Measurements from ENCODE around the gene HELZ2. TPM values are rescaled to one million over a fixed set of nuclear protein-coding genes. Genes with fewer than 3 reads are reported as not detected.
"Not testable (repeated sequence)": the region's sequence is repeated elsewhere in the genome, so short reads cannot be mapped to it uniquely, and the experiment has no call there.

HELZ2 gene
- total RNA-seq, 1 experiment from 2014 or later = 12.3 TPM

- DNase-seq (ENCODE audit: low spot score) = no peak
Measured at GRCh38 chr20:63578224-63579016, 4.4 kb upstream of the HELZ2 start.

- DNase-seq (ENCODE audit: low spot score) = no peak
Measured at GRCh38 chr20:63577317-63577894, 3.4 kb upstream of the HELZ2 start.

- no peak for DNase-seq (ENCODE audit: low spot score)
Measured at GRCh38 chr20:63576311-63576710, 2.3 kb upstream of the HELZ2 start.

- DNase-seq (ENCODE audit: low spot score) = no peak
Measured at GRCh38 chr20:63574829-63575743, 1.0 kb upstream of the HELZ2 start.

- no peak for DNase-seq (ENCODE audit: low spot score)
Measured at GRCh38 chr20:63573647-63574131, 350 bp downstream of the HELZ2 start.

- no peak for DNase-seq (ENCODE audit: low spot score)
Measured at GRCh38 chr20:63572788-63573646, 1.0 kb downstream of the HELZ2 start.

GRCh38 chr20:63572071-63572787 is 1.8 kb downstream of the HELZ2 start:
- DNase-seq (ENCODE audit: low spot score) = no peak

GRCh38 chr20:63571087-63571478 is 3.0 kb downstream of the HELZ2 start:
- not testable (repeated sequence) for DNase-seq (ENCODE audit: low spot score)

GRCh38 chr20:63570281-63571086 is 3.6 kb downstream of the HELZ2 start:
- DNase-seq (ENCODE audit: low spot score) = no peak

- DNase-seq (ENCODE audit: low spot score) = no peak
Measured at GRCh38 chr20:63568986-63569949, 4.8 kb downstream of the HELZ2 start.

- DNase-seq (ENCODE audit: low spot score) = no peak
Measured at GRCh38 chr20:63568170-63568981, 5.7 kb downstream of the HELZ2 start.

- no peak for DNase-seq (ENCODE audit: low spot score)
Measured at GRCh38 chr20:63567386-63568169, 6.5 kb downstream of the HELZ2 start.

GRCh38 chr20:63567136-63567385 is 7.0 kb downstream of the HELZ2 start:
- no peak for DNase-seq (ENCODE audit: low spot score)

GRCh38 chr20:63566395-63567135 is 7.5 kb downstream of the HELZ2 start:
- no peak for DNase-seq (ENCODE audit: low spot score)

GRCh38 chr20:63565699-63566335 is 8.2 kb downstream of the HELZ2 start:
- no peak for DNase-seq (ENCODE audit: low spot score)
